ENCODE results near the gene ZFAND2A. TPM values are rescaled to one million over a fixed set of nuclear protein-coding genes. Genes with fewer than 3 reads are reported as not detected.
"Not testable (repeated sequence)": the region's sequence is repeated elsewhere in the genome, so short reads cannot be mapped to it uniquely, and the experiment has no call there.

Gene ZFAND2A
- 10 to 100 TPM in 3 of 4 donors, 1 to 10 TPM in 1; 8.9 to 13.2 (median 11.5) TPM for total RNA-seq
- polyA plus RNA-seq = 19.0 TPM
- long read RNA-seq, donor 1, transcript ZFAND2A-201 (5 exons, 860 nt) = major isoform, 8 of 8 reads
- long read RNA-seq, donor 1, partial matches to known transcripts = 0 of 8 reads
- long read RNA-seq, donor 1, other reads (novel, unspliced or antisense) = 0 of 8 reads
- long read RNA-seq, donor 2, partial matches to known transcripts = 0 of 4 reads
- long read RNA-seq, donor 2, other reads (novel, unspliced or antisense) = 3 of 4 reads
- long read RNA-seq, donor 3, transcript ZFAND2A-201 (5 exons, 860 nt) = major isoform, 7 of 9 reads
- long read RNA-seq, donor 3, partial matches to known transcripts = 0 of 9 reads
- long read RNA-seq, donor 3, other reads (novel, unspliced or antisense) = 2 of 9 reads
- long read RNA-seq, donor 4, transcript ZFAND2A-201 (5 exons, 860 nt) = major isoform, 6 of 8 reads
- long read RNA-seq, donor 4, partial matches to known transcripts = 0 of 8 reads
- long read RNA-seq, donor 4, other reads (novel, unspliced or antisense) = 1 of 8 reads

GRCh38 chr7:1159891-1160669 is at the start of gene ZFAND2A:
ZFAND2A (minus strand) TSS chr7:1160196; CDS start chr7:1158212, 1,984 bp downstream.
- H3K4me1 ChIP-seq (ENCODE audit: control insufficient read depth, insufficient read depth, low read length) = no peaks in the 10 kb centered on the region
- under 1% methylated on average over 83 of the region's 83 CpGs for WGBS
- DNase-seq = peak; percentile 99 to 100 (median 100)
- no peaks in the 10 kb centered on the region for H3K9me3 ChIP-seq (ENCODE audit: control insufficient read depth, low read length)
- peak within 1 kb of the TSS; percentile 76 for H3K27ac ChIP-seq (ENCODE audit: low read length)
- intact Hi-C loops (cut with DNase I) = loop anchor here in 2 of 4 donors (10.0 kb wide), 1 partner anchor 165 kb away; no protein-coding TSS in a partner anchor
- peak; percentile 99 for ATAC-seq
- peak within 1 kb of the TSS; percentile 66 for H3K4me3 ChIP-seq (ENCODE audit: low read length)
- no peaks in the 10 kb centered on the region for H3K27me3 ChIP-seq (ENCODE audit: control insufficient read depth, insufficient read depth)

DNA sequence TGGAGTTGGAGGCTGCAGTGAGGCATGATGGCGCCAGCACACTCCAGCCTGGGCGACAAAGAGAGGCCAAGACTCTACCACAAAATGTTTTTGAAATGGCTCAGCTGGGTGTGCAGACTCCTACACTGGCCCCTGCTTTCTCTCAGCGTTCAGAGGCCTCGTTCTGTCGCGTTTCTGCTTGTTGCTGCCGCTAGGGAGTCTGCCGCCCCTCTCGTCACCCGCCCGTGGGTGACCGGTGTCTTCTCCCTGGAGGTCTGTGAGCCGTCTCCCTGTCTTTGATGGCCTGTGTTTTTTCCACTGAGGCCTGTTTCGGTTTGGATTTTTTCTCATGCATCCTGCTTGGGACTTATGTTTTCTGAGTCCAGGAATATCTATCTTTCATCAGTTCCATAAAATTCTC is 49.1 kb upstream of the ZFAND2A start:
- Histone ChIP-seq H3K27me3 (ENCODE audit: control insufficient read depth, insufficient read depth) (no peaks in the 10 kb centered on the region), H3K4me3 (ENCODE audit: low read length) (no peak overlapping the region), H3K9me3 (ENCODE audit: control insufficient read depth, low read length) (no peaks in the 10 kb centered on the region), H3K27ac (ENCODE audit: low read length) (no peak overlapping the region), H3K4me1 (ENCODE audit: control insufficient read depth, insufficient read depth, low read length) (no peaks in the 10 kb centered on the region)
- DNase-seq = peak in 1 of 3 donors; percentile 18
- 76% methylated on average over 14 of the region's 14 CpGs for WGBS
- no peak for ATAC-seq
- intact Hi-C loops (cut with DNase I) = no loop called here

GRCh38 chr7:1205742-1206141 is 45.7 kb upstream of the ZFAND2A start:
- H3K9me3 ChIP-seq (ENCODE audit: control insufficient read depth, low read length); DNase-seq; H3K27me3 ChIP-seq (ENCODE audit: control insufficient read depth, insufficient read depth); ATAC-seq; intact Hi-C loops (cut with DNase I); H3K4me1 ChIP-seq (ENCODE audit: control insufficient read depth, insufficient read depth, low read length); H3K27ac ChIP-seq (ENCODE audit: low read length); H3K4me3 ChIP-seq (ENCODE audit: low read length): not testable (repeated sequence)
- 86% methylated on average over 7 of the region's 7 CpGs for WGBS

DNA sequence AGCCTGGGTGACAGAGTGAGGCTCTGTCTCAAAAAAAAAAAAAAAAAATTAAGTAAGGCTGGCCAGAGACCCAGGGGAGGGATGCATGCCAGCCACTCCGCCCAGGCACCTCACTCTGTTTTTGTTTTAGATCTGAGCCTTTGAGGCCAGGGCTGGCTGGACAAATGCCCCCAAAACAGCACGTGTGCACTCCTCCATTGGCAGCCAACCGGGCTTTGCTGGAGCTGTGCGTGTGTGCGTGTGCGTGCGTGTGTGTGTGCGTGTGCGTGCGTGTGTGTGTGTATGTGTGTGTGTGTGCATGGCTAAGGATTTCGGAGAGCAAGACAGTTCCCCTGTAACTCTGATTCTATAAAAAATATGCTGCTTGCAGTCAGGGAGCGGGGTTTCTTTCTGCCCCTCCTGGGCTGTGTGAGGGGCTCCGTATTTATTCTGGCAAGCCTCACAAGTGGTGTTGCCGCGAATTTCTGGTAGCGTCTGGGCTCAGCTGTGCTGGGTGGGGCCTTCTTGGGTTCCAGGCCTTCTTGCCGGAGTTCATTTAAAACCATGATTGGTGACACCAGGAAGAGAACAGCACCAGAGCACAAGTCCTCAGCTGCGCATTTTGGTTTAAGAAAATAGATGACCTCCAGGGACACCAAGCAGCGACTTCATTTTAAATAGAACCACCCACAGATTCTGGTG is 44.6 kb upstream of the ZFAND2A start:
- ATAC-seq (no peak), DNase-seq (peak in 1 of 3 donors; percentile 62)
- Histone ChIP-seq H3K9me3 (ENCODE audit: control insufficient read depth, low read length) (no peaks in the 10 kb centered on the region), H3K4me3 (ENCODE audit: low read length) (no peak overlapping the region), H3K27ac (ENCODE audit: low read length) (no peak overlapping the region), H3K4me1 (ENCODE audit: control insufficient read depth, insufficient read depth, low read length) (no peaks in the 10 kb centered on the region), H3K27me3 (ENCODE audit: control insufficient read depth, insufficient read depth) (no peaks in the 10 kb centered on the region)
- intact Hi-C loops (cut with DNase I) = no loop called here
- 54% methylated on average over 19 of the region's 19 CpGs for WGBS

- ATAC-seq; H3K4me1 ChIP-seq (ENCODE audit: control insufficient read depth, insufficient read depth, low read length); H3K27me3 ChIP-seq (ENCODE audit: control insufficient read depth, insufficient read depth); H3K27ac ChIP-seq (ENCODE audit: low read length); DNase-seq; H3K4me3 ChIP-seq (ENCODE audit: low read length); H3K9me3 ChIP-seq (ENCODE audit: control insufficient read depth, low read length); intact Hi-C loops (cut with DNase I): not testable (repeated sequence)
- WGBS = 93% methylated on average over 6 of the region's 6 CpGs
Measured at GRCh38 chr7:1202914-1203313, 42.9 kb upstream of the ZFAND2A start.

DNA sequence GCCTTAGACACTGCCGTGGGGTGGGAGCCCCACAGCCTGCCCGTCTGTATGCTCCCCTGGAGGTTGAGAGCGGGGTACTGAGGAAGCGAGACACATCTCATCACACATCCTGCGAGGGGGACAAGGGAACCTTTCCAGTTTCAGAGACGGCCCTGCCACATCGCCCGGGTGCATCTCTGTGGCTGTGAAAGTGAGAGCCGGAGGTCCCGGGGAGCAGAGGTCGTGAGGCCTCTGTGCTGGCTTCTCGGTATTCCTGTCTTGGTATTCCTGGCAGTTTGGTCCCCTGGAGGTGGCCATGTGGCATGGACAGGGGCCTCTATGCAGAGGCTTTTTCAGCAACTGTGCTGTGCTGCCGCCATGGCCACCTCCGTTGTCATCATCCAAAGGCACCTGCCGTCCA is 41.9 kb upstream of the ZFAND2A start:
- Histone ChIP-seq H3K9me3 (ENCODE audit: control insufficient read depth, low read length) (no peaks in the 10 kb centered on the region), H3K4me3 (ENCODE audit: low read length) (no peak overlapping the region), H3K27ac (ENCODE audit: low read length) (no peak overlapping the region), H3K4me1 (ENCODE audit: control insufficient read depth, insufficient read depth, low read length) (no peaks in the 10 kb centered on the region), H3K27me3 (ENCODE audit: control insufficient read depth, insufficient read depth) (no peaks in the 10 kb centered on the region)
- no peak for DNase-seq
- 83% methylated on average over 15 of the region's 15 CpGs for WGBS
- intact Hi-C loops (cut with DNase I) = no loop called here
- no peak for ATAC-seq

- whole genome bisulfite sequencing = 38% methylated on average over 19 of the region's 19 CpGs
- Histone ChIP-seq H3K27me3 (ENCODE audit: control insufficient read depth, insufficient read depth) (no peaks in the 10 kb centered on the region), H3K4me3 (ENCODE audit: low read length) (no peak overlapping the region), H3K4me1 (ENCODE audit: control insufficient read depth, insufficient read depth, low read length) (no peaks in the 10 kb centered on the region), H3K27ac (ENCODE audit: low read length) (no peak overlapping the region), H3K9me3 (ENCODE audit: control insufficient read depth, low read length) (no peaks in the 10 kb centered on the region)
- intact Hi-C loops (cut with DNase I) = no loop called here
- DNase-seq = no peak
- ATAC-seq = peak; percentile 18 to 41
Measured at GRCh38 chr7:1200045-1200444, 40.0 kb upstream of the ZFAND2A start.

DNA sequence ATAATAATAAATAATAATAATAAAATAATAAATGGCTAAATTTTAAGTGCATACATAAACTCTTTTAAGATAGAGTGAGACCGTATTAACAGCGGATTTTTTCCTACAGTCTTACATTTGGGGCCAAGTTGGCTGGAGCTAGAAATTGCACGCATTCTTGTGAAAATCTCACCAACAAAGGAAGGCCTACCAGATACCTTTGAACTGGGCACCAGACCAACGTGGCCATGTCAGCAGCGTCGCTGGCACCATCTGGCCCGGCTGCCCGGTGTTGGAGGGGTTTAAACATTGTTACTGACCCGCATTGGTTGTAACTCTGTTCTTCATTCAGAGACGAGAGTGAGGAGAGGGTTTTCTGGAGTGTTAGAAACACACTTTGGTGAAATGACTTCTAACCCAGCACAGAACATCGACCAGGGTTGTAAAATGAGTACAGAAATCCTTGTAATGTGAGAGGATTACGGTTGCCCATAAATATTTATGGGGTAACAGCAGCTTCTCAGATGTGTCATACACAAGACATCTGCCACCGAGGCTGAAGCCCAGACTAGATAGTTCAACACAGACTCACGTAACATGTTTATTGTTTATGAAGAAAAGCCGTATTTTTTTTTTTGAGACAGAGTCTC is 38.1 kb upstream of the ZFAND2A start:
- Histone ChIP-seq H3K27ac (ENCODE audit: low read length) (no peak overlapping the region), H3K27me3 (ENCODE audit: control insufficient read depth, insufficient read depth) (no peaks in the 10 kb centered on the region), H3K4me1 (ENCODE audit: control insufficient read depth, insufficient read depth, low read length) (no peaks in the 10 kb centered on the region), H3K4me3 (ENCODE audit: low read length) (no peak overlapping the region), H3K9me3 (ENCODE audit: control insufficient read depth, low read length) (no peaks in the 10 kb centered on the region)
- WGBS = 39% methylated on average over 15 of the region's 15 CpGs
- DNase-seq = no peak
- ATAC-seq = no peak
- intact Hi-C loops (cut with DNase I) = loop anchor here in 1 of 4 donors (10.0 kb wide), 1 partner anchor 237 kb away; no protein-coding TSS in a partner anchor

DNA sequence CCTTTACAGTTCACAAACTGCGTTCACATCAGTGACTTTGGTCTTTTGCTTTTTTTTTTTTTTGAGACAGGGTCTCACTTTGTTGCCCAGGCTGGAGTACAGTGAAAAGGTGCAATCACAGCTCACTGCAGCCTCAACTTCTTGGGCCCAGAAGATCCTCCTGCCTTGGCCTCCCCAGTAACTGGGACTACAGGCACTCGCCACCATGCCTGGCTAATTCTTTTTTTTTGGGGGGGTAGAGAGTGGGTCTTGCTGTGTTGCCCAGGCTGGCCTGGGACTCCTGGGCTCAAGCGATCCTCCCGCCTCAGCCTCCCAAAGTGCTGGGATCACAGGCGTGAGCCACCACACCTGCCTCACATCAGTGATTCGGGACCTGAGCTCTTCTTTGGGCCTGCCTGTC is 37.0 kb upstream of the ZFAND2A start:
- 92% methylated on average over 6 of the region's 6 CpGs for WGBS
- H3K27ac ChIP-seq (ENCODE audit: low read length) = no peak overlapping the region
- DNase-seq (no peak), ATAC-seq (no peak)
- no peaks in the 10 kb centered on the region for H3K9me3 ChIP-seq (ENCODE audit: control insufficient read depth, low read length)
- intact Hi-C loops (cut with DNase I) = loop anchor here in 1 of 4 donors (10.0 kb wide), 1 partner anchor 238 kb away; no protein-coding TSS in a partner anchor
- no peak overlapping the region for H3K4me3 ChIP-seq (ENCODE audit: low read length)
- H3K27me3 ChIP-seq (ENCODE audit: control insufficient read depth, insufficient read depth) = no peaks in the 10 kb centered on the region
- no peaks in the 10 kb centered on the region for H3K4me1 ChIP-seq (ENCODE audit: control insufficient read depth, insufficient read depth, low read length)

- H3K27ac ChIP-seq (ENCODE audit: low read length); H3K27me3 ChIP-seq (ENCODE audit: control insufficient read depth, insufficient read depth); H3K9me3 ChIP-seq (ENCODE audit: control insufficient read depth, low read length); H3K4me3 ChIP-seq (ENCODE audit: low read length); DNase-seq; H3K4me1 ChIP-seq (ENCODE audit: control insufficient read depth, insufficient read depth, low read length); ATAC-seq: not testable (repeated sequence)
- 8% methylated on average over 2 of the region's 4 CpGs for WGBS
- intact Hi-C loops (cut with DNase I) = loop anchor here in 1 of 4 donors (10.0 kb wide), 1 partner anchor 238 kb away; no protein-coding TSS in a partner anchor
Measured at GRCh38 chr7:1196441-1196840, 36.4 kb upstream of the ZFAND2A start.

All from right cardiac atrium (tissue), 5 donors.